ENCODE data around the gene PIBF1. TPM values are rescaled to one million over a fixed set of nuclear protein-coding genes. Genes with fewer than 3 reads are reported as not detected.

PIBF1 gene
- total RNA-seq, 1 experiment from 2014 or later: 4.8 TPM

- DNase-seq: peak; percentile 73
- Histone ChIP-seq H3K36me3 (ENCODE audit: low read depth, low read length) (peaks cover 75% of the 10 kb centered on the region), H4K20me1 (ENCODE audit: low read length) (peaks cover 66% of the 10 kb centered on the region), H3K9me3 (ENCODE audit: low read length) (no peaks in the 10 kb centered on the region), H3K27me3 (ENCODE audit: low read length) (no peaks in the 10 kb centered on the region), H3K9ac (ENCODE audit: low read length) (no peak overlapping the region), H2AFZ (ENCODE audit: low read length) (no peak overlapping the region), H3K27ac (ENCODE audit: low read length) (peak overlapping the region; percentile 79), H3K79me2 (ENCODE audit: low read length) (peaks cover 99% of the 10 kb centered on the region), H3K4me3 (ENCODE audit: low read length) (peak overlapping the region; percentile 97), H3F3A (ENCODE audit: low read length, unreplicated experiment) (no peaks in the 10 kb centered on the region), H3K4me2 (ENCODE audit: low read length) (peak overlapping the region; percentile 89), H3K4me1 (ENCODE audit: insufficient read depth, low read length) (peaks cover 73% of the 10 kb centered on the region), H3K9me2 (replicated peaks; ENCODE audit: low read length) (no peaks in the 10 kb centered on the region)
- intact Hi-C loops (cut with micrococcal nuclease): no loop called here
- ATAC-seq: 0 out of 2 replicates have a peak, but pooled peaks have one; percentile 8
- ChIA-PET CTCF (no interaction called here), POLR2A (ENCODE audit: unreplicated experiment) (no interaction called here)
- no TSS peak for BruUV-seq (replicated peaks)
- TF ChIP-seq EZH2phosphoT487 (IDR thresholded peaks at IDR 0.05; ENCODE audit: borderline replicate concordance, low read length): no peak
- TF ChIP-seq EZH2 (IDR thresholded peaks at IDR 0.05; ENCODE audit: low read length, unreplicated experiment): no peak
- TF ChIP-seq, protein P1, sequence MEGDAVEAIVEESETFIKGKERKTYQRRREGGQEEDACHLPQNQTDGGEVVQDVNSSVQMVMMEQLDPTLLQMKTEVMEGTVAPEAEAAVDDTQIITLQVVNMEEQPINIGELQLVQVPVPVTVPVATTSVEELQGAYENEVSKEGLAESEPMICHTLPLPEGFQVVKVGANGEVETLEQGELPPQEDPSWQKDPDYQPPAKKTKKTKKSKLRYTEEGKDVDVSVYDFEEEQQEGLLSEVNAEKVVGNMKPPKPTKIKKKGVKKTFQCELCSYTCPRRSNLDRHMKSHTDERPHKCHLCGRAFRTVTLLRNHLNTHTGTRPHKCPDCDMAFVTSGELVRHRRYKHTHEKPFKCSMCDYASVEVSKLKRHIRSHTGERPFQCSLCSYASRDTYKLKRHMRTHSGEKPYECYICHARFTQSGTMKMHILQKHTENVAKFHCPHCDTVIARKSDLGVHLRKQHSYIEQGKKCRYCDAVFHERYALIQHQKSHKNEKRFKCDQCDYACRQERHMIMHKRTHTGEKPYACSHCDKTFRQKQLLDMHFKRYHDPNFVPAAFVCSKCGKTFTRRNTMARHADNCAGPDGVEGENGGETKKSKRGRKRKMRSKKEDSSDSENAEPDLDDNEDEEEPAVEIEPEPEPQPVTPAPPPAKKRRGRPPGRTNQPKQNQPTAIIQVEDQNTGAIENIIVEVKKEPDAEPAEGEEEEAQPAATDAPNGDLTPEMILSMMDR (conservative IDR thresholded peaks at IDR 0.05; ENCODE audit: low read depth, low read length): no peak
These were observed 283.9 kb downstream of the PIBF1 start for GRCh38 chr13:73065665-73066340.

Other genes with a start within 250 kb of the PIBF1 start
- gene MZT1, start 54.5 kb upstream of the PIBF1 start, total RNA-seq (2014; rRNA removed): 7.9 and 17.0 TPM in 2 replicates
- gene BORA, start 54.2 kb upstream of the PIBF1 start, total RNA-seq (2014; rRNA removed): 9.5 and 11.1 TPM in 2 replicates
- 25.5 and 29.0 TPM in 2 replicates for gene DIS3, start 233 bp upstream of the PIBF1 start, total RNA-seq (2014; rRNA removed)

Measured in PC-3 (cell line).